Vagina (tissue), 2 donors: ENCODE data around the gene DEFB119.

Experiments used
- POLR2AphosphoS5 ChIP-seq, 2 donors: sonication (generic); formaldehyde crosslinking; IDR thresholded peaks; one replicate each; pipeline ENCODE4 v1.9.0; 2017; ENCODE audit warnings: antibody characterized with exemption in 2 of 2, mild to moderate bottlenecking in 2 of 2, low read depth in 1 of 2; ENCODE audit not compliant: insufficient read depth in 1 of 2
- TF ChIP-seq, protein P1 (sequence below), 3 experiments: fragments of 450-650 bp in 2 of 3; fragments of 200-600 bp in 1 of 3; sonication (generic) in 1 of 3; IDR thresholded peaks; one replicate each; pipeline ENCODE4 v1.5.1; 2017 to 2019; ENCODE audit warnings: antibody characterized with exemption in 3 of 3, mild to moderate bottlenecking in 2 of 3, moderate library complexity in 2 of 3

DNA sequence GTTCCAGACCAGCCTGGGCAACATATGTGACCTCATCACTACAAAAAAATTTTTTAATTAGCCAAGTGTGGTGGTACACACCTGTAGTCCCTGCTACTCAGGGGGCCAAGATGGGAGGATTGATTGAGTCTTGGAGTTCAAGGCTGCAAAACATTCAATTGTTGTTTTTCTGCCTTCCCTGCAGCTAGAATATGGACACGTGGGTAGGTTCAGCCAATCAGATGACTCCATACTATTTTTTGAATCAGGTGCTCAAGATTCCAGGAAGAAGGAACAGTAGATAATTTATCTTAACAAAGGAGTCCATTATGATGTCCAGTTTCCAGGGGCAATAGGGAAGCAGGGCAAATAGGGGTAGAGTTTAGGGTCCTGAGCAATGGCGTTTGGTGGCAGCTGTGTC is 2.4 kb upstream of the DEFB119 start:
- no peak for TF ChIP-seq POLR2AphosphoS5 (IDR thresholded peaks at IDR 0.05; ENCODE audit: insufficient read depth in 1 of 2, low read depth in 1 of 2)
- TF ChIP-seq, protein P1, sequence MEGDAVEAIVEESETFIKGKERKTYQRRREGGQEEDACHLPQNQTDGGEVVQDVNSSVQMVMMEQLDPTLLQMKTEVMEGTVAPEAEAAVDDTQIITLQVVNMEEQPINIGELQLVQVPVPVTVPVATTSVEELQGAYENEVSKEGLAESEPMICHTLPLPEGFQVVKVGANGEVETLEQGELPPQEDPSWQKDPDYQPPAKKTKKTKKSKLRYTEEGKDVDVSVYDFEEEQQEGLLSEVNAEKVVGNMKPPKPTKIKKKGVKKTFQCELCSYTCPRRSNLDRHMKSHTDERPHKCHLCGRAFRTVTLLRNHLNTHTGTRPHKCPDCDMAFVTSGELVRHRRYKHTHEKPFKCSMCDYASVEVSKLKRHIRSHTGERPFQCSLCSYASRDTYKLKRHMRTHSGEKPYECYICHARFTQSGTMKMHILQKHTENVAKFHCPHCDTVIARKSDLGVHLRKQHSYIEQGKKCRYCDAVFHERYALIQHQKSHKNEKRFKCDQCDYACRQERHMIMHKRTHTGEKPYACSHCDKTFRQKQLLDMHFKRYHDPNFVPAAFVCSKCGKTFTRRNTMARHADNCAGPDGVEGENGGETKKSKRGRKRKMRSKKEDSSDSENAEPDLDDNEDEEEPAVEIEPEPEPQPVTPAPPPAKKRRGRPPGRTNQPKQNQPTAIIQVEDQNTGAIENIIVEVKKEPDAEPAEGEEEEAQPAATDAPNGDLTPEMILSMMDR (IDR thresholded peaks at IDR 0.05): no peak
